ENCODE results near the gene CAVIN2.

The CAVIN2 gene

DNA sequence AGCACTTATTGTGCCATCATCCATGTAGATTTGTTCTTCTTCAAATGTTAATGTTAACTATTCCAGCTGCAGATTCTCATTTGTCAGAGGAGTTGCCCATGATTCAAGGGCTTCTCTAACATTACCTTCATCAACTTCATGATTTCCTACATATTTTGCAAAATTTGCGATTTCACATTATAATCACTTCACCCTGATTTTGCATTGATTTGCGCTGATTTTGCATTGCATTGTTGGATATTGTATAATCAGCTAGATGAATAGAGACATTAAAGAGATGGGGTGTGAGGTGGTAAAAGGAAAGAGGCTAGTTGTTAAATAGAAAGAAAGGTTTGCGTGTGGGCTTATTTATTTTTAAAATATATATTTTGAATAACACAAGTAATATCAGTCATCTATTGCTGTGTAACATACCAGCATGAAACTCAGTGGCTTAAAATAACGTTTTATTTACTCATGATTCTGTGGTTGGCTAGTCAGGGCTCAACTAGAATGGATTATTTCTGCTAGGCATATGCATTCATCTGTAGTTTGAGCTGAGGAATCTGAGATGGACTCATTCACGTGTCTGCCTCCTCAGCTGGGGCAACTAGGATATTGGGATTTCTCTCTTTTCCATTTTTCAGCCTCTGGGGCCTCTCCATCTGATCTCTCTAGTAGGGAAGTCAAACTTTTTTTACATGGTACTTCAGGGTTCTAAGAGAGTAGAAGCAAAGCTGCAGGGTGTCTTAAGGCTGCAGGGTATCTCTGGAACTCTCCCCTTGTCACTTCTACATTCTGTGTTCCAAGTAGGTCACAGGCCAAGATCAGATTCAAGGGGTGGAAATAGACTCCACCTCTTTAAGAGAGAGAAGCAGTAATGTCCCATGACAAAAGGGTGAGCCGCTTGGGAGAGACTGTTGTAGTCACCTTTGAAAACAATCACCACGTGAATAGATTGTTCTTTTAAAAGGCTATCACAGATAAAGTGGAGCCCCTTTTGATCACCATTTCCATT lies 2.2 kb upstream of the CAVIN2 start:
- no peak overlapping the region for H3K9ac ChIP-seq (ENCODE audit: low read depth, low read length)
- no peak overlapping the region for H3K4me2 ChIP-seq (ENCODE audit: low read length)
- no peaks in the 10 kb centered on the region for H3K36me3 ChIP-seq (ENCODE audit: insufficient read depth, low read length)
- H3K4me1 ChIP-seq (ENCODE audit: control insufficient read depth, insufficient read depth, low read length) = peaks cover 40% of the 10 kb centered on the region
- H3K4me3 ChIP-seq (ENCODE audit: low read length) = no peak overlapping the region
- H3K9me3 ChIP-seq (replicated peaks; ENCODE audit: low read length) = no peaks in the 10 kb centered on the region
- no peaks in the 10 kb centered on the region for H3K27me3 ChIP-seq (ENCODE audit: control insufficient read depth, insufficient read depth, low read length)

- H3K36me3 ChIP-seq (ENCODE audit: insufficient read depth, low read length) = peaks cover 3% of the 10 kb centered on the region
- no peaks in the 10 kb centered on the region for H3K9me3 ChIP-seq (replicated peaks; ENCODE audit: low read length)
- H3K4me2 ChIP-seq (ENCODE audit: low read length) = peak overlapping the region; percentile 91
- H3K4me3 ChIP-seq (ENCODE audit: low read length) = peak overlapping the region; percentile 78
- peak overlapping the region; percentile 24 for H3K9ac ChIP-seq (ENCODE audit: low read depth, low read length)
- no peaks in the 10 kb centered on the region for H3K27me3 ChIP-seq (ENCODE audit: control insufficient read depth, insufficient read depth, low read length)
- peaks cover 40% of the 10 kb centered on the region for H3K4me1 ChIP-seq (ENCODE audit: control insufficient read depth, insufficient read depth, low read length)
Measured at GRCh38 chr2:191847764-191848163, 876 bp upstream of the CAVIN2 start.

DNA sequence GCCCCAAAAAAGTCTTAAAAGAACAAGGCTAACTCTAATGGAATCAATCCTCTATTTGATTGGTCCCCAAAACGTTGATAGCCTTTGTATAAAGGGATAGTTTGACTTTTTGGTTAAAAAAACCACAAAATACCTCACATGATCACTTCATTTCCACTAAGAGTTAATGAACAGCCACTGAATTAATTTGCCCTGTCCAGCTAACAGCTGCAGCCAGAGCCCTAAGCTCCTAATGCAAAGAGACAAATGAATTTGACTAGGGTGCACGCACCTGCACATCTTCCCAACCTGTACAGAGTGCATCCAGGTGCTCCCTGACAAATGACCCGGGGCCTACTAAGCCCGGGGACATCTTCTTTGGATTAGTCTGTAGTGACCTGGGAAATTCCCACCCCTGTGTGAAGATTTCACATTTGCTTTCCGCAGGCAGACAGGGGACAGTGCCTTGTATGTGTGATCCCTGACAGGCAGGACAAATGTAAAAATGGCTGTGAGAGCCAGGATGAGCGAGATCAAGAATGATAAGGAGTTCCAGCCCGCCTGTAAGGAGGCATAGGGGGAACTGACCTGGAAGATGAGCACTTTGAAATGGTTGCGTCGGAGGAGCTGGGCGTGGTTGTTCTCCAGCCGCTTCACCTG lies 893 bp downstream of the CAVIN2 start:
- H3K4me3 ChIP-seq (ENCODE audit: low read length) = peak overlapping the region; percentile 78
- H3K4me2 ChIP-seq (ENCODE audit: low read length) = peak overlapping the region; percentile 91
- H3K9me3 ChIP-seq (replicated peaks; ENCODE audit: low read length) = no peaks in the 10 kb centered on the region
- H3K9ac ChIP-seq (ENCODE audit: low read depth, low read length) = peak overlapping the region; percentile 80
- peaks cover 3% of the 10 kb centered on the region for H3K36me3 ChIP-seq (ENCODE audit: insufficient read depth, low read length)
- no peaks in the 10 kb centered on the region for H3K27me3 ChIP-seq (ENCODE audit: control insufficient read depth, insufficient read depth, low read length)
- peaks cover 40% of the 10 kb centered on the region for H3K4me1 ChIP-seq (ENCODE audit: control insufficient read depth, insufficient read depth, low read length)

DNA sequence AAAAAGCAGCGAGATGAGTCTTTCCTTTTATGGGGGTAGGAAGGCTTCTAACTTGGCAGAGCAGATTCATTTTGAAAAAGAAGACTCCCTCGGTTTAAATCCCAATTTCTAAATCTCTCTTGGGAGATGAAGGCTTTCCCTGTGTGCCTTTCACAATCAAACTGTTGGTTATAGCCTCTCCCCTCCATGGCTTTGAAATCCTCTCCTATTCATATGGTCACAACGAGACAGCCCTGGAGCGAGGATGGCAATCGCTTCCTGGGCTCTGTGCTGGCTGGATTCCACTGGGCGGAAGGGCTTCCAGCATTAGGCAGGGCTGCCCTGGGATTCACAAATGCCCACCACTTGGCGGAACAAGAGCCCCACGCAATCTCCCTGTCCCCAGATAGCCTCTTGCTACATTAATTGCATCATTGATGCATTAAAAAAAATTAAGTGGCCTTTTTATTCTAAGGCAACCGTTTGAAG lies 1.6 kb downstream of the CAVIN2 start:
- H3K27me3 ChIP-seq (ENCODE audit: control insufficient read depth, insufficient read depth, low read length) = no peaks in the 10 kb centered on the region
- peaks cover 3% of the 10 kb centered on the region for H3K36me3 ChIP-seq (ENCODE audit: insufficient read depth, low read length)
- H3K4me3 ChIP-seq (ENCODE audit: low read length) = peak overlapping the region; percentile 78
- peaks cover 40% of the 10 kb centered on the region for H3K4me1 ChIP-seq (ENCODE audit: control insufficient read depth, insufficient read depth, low read length)
- H3K9me3 ChIP-seq (replicated peaks; ENCODE audit: low read length) = no peaks in the 10 kb centered on the region
- peak overlapping the region; percentile 80 for H3K9ac ChIP-seq (ENCODE audit: low read depth, low read length)
- H3K4me2 ChIP-seq (ENCODE audit: low read length) = peak overlapping the region; percentile 91

- H3K36me3 ChIP-seq (ENCODE audit: insufficient read depth, low read length) = peaks cover 7% of the 10 kb centered on the region
- H3K4me3 ChIP-seq (ENCODE audit: low read length) = peak overlapping the region; percentile 78
- H3K9ac ChIP-seq (ENCODE audit: low read depth, low read length) = peak overlapping the region; percentile 80
- peaks cover 40% of the 10 kb centered on the region for H3K4me1 ChIP-seq (ENCODE audit: control insufficient read depth, insufficient read depth, low read length)
- H3K9me3 ChIP-seq (replicated peaks; ENCODE audit: low read length) = no peaks in the 10 kb centered on the region
- H3K27me3 ChIP-seq (ENCODE audit: control insufficient read depth, insufficient read depth, low read length) = no peaks in the 10 kb centered on the region
- peak overlapping the region; percentile 91 for H3K4me2 ChIP-seq (ENCODE audit: low read length)
Measured at GRCh38 chr2:191844706-191845105, 2.2 kb downstream of the CAVIN2 start.

GRCh38 chr2:191840921-191841320 lies 6.0 kb downstream of the CAVIN2 start:
- peaks cover 20% of the 10 kb centered on the region for H3K4me1 ChIP-seq (ENCODE audit: control insufficient read depth, insufficient read depth, low read length)
- H3K9me3 ChIP-seq (replicated peaks; ENCODE audit: low read length) = no peaks in the 10 kb centered on the region
- peak overlapping the region; percentile 46 for H3K4me2 ChIP-seq (ENCODE audit: low read length)
- peak overlapping the region; percentile 27 for H3K4me3 ChIP-seq (ENCODE audit: low read length)
- peaks cover 21% of the 10 kb centered on the region for H3K36me3 ChIP-seq (ENCODE audit: insufficient read depth, low read length)
- no peaks in the 10 kb centered on the region for H3K27me3 ChIP-seq (ENCODE audit: control insufficient read depth, insufficient read depth, low read length)
- peak overlapping the region; percentile 19 for H3K9ac ChIP-seq (ENCODE audit: low read depth, low read length)

DNA sequence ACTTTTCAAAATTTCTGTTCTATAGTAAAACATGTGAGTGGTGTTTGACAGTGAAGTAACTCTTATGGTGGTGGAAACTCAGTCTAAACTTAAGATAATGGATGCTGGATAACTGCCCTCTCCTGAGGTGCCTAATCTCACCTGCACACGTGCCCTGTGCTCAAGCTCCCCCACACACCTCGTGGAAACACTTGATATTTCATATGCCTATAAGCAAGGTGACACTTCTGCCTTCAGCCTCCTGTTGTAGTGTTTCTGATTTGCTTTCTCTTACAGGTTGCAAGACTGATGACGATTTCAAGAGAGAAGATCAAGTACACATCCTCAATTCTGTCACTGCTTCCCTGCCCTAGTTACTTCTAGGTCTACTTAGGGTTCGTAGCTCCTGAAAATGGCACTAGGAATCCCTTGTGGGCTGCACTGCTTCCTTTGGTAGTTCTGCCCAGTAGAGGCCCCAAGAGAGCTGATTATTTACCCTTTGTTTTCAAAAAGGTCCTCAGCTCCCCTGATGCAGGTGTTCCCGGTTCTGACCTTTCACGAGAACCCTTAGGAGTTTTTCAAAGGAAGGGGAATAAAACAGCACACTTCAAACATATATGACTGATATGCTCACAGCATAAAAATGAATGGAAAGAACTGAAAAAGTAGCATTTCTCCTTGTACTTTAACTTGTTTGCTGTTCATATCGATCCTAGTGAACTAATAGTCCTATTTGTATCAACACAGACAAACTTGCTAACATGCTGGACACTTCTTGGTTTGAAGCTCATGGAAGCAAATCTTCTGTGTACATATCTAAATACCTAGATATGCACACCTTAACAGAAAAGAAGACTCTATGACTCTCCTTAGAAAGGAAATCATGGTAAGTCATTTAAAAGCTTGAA lies 6.7 kb downstream of the CAVIN2 start:
- peaks cover 24% of the 10 kb centered on the region for H3K36me3 ChIP-seq (ENCODE audit: insufficient read depth, low read length)
- no peak overlapping the region for H3K9ac ChIP-seq (ENCODE audit: low read depth, low read length)
- H3K4me2 ChIP-seq (ENCODE audit: low read length) = peak overlapping the region; percentile 46
- no peaks in the 10 kb centered on the region for H3K9me3 ChIP-seq (replicated peaks; ENCODE audit: low read length)
- peaks cover 22% of the 10 kb centered on the region for H3K4me1 ChIP-seq (ENCODE audit: control insufficient read depth, insufficient read depth, low read length)
- H3K27me3 ChIP-seq (ENCODE audit: control insufficient read depth, insufficient read depth, low read length) = no peaks in the 10 kb centered on the region
- no peak overlapping the region for H3K4me3 ChIP-seq (ENCODE audit: low read length)

DNA sequence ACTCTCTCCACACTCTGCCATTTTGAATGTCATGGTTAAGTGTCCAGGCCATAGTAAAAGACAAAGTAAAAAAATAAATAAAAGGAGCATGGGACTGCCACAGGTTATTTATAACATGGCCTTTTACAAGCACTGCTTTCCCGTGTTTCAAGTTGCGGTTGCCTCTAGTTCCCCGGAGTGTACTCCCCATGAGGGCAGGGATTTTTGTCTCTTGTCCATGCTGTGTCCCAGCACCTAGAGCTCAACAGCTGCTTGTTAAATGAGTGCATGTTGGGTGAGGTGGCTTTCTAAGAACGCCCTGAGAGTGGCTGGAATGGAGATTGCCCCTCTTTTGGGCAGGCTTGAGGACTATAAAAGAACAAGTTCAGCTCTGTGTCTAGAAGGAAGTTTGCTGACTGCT lies 8.4 kb downstream of the CAVIN2 start:
- no peak overlapping the region for H3K4me2 ChIP-seq (ENCODE audit: low read length)
- peaks cover 11% of the 10 kb centered on the region for H3K4me1 ChIP-seq (ENCODE audit: control insufficient read depth, insufficient read depth, low read length)
- no peak overlapping the region for H3K4me3 ChIP-seq (ENCODE audit: low read length)
- H3K9ac ChIP-seq (ENCODE audit: low read depth, low read length) = no peak overlapping the region
- H3K9me3 ChIP-seq (replicated peaks; ENCODE audit: low read length) = no peaks in the 10 kb centered on the region
- H3K36me3 ChIP-seq (ENCODE audit: insufficient read depth, low read length) = peaks cover 24% of the 10 kb centered on the region
- no peaks in the 10 kb centered on the region for H3K27me3 ChIP-seq (ENCODE audit: control insufficient read depth, insufficient read depth, low read length)

- Histone ChIP-seq H3K36me3 (ENCODE audit: insufficient read depth, low read length) (peaks cover 21% of the 10 kb centered on the region), H3K4me2 (ENCODE audit: low read length) (no peak overlapping the region), H3K4me1 (ENCODE audit: control insufficient read depth, insufficient read depth, low read length) (peaks cover 11% of the 10 kb centered on the region), H3K4me3 (ENCODE audit: low read length) (no peak overlapping the region), H3K27me3 (ENCODE audit: control insufficient read depth, insufficient read depth, low read length) (no peaks in the 10 kb centered on the region), H3K9me3 (replicated peaks; ENCODE audit: low read length) (no peaks in the 10 kb centered on the region), H3K9ac (ENCODE audit: low read depth, low read length) (no peak overlapping the region)
Measured at GRCh38 chr2:191836853-191837769, 9.8 kb downstream of the CAVIN2 start.

DNA sequence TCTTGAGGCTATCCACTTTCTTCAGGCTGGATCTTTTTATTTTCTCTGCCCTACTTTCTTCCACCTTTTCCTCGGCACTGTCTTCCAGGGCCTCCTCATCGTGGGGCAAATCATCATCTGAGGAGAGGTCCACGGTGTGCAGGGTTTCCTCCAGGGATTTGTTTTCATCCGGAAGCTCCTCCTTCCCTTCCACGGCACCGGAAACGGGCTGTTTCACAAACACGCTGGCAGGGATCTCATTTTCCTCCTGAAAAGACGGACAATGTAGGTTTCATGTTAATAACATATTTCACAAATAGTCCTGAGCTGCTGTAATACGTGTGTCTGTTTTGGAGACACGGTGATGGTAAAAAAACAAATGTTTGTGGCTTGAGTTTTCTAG lies 10.4 kb downstream of the CAVIN2 start:
- H3K4me2 ChIP-seq (ENCODE audit: low read length) = no peak overlapping the region
- no peak overlapping the region for H3K4me3 ChIP-seq (ENCODE audit: low read length)
- no peaks in the 10 kb centered on the region for H3K9me3 ChIP-seq (replicated peaks; ENCODE audit: low read length)
- no peak overlapping the region for H3K9ac ChIP-seq (ENCODE audit: low read depth, low read length)
- H3K27me3 ChIP-seq (ENCODE audit: control insufficient read depth, insufficient read depth, low read length) = no peaks in the 10 kb centered on the region
- H3K36me3 ChIP-seq (ENCODE audit: insufficient read depth, low read length) = peaks cover 21% of the 10 kb centered on the region
- peaks cover 11% of the 10 kb centered on the region for H3K4me1 ChIP-seq (ENCODE audit: control insufficient read depth, insufficient read depth, low read length)
